GM12878 (cell line): ENCODE data around the gene SPRN. TPM values are rescaled to one million over a fixed set of nuclear protein-coding genes. Genes with fewer than 3 reads are reported as not detected.

ENCODE experiments used
- ATAC-seq: fragments of 200-7000 bp; cut with Tn5 transposase; 3 replicates; pipeline ENCODE4 v1.9.1; 2020; ENCODE audit warnings: mild to moderate bottlenecking, moderate library complexity
- BruUV-seq: library from RNA; stranded (reverse); fragments of 400-500 nt; replicated peaks from 2 replicates; lab custom pipeline; 2021; lab: Mats Ljungman, UMichigan
- CTCF ChIA-PET: fragments of 300-600 bp; sonication (Branson Sonifier 250); formaldehyde crosslinking; extraction: SDS; loops from one replicate; lab custom pipeline; 2021; ENCODE audit warnings: inconsistent platforms; lab: Yijun Ruan, JAX
- POLR2A ChIA-PET: fragments of 350-600 bp; formaldehyde crosslinking; extraction: SDS; loops from one replicate; lab custom pipeline; 2021; ENCODE audit warnings: inconsistent platforms; lab: Charles Lee
- RAD21 ChIA-PET: fragments of 300-600 bp; sonication (Branson Sonifier 250); formaldehyde crosslinking; loops from one replicate; lab custom pipeline; 2023; ENCODE audit warnings: antibody characterized with exemption; ENCODE audit not compliant: unreplicated experiment; lab: Charles Lee
- SMC1A ChIA-PET: fragments of 300-600 bp; sonication (Branson Sonifier 250); formaldehyde crosslinking; loops from one replicate; lab custom pipeline; 2023; ENCODE audit not compliant: unreplicated experiment, uncharacterized antibody; lab: Charles Lee
- DNase-seq: peaks from one replicate; pipeline ENCODE4 v3.0.0-alpha.2; 2011; ENCODE audit warnings: low read depth, low spot score
- FAIRE-seq: peaks from 3 replicates; lab custom pipeline; 2011; peaks lifted over from hg19 to GRCh38; lab: Jason Lieb, UNC
- H2AFZ ChIP-seq: 2 replicates; pipeline ENCODE4 v1.6.0; 2011; ENCODE audit warnings: low read depth, low read length, control low read depth; ENCODE audit not compliant: control insufficient read depth
- H3K27ac ChIP-seq: 2 replicates; pipeline ENCODE4 v1.5.1; 2011; ENCODE audit warnings: control low read depth; ENCODE audit not compliant: control insufficient read depth, insufficient read depth
- H3K27me3 ChIP-seq, 2 experiments: replicated peaks in 1 of 2; 2 replicates each; pipeline versions ENCODE4 v1.6.0 to v1.6.1; 2011; ENCODE audit warnings: low read length in 1 of 2; ENCODE audit not compliant: control insufficient read depth in 2 of 2, insufficient read depth in 2 of 2
- H3K36me3 ChIP-seq, 2 experiments: 2 replicates each; pipeline ENCODE4 v1.5.1; 2011; ENCODE audit warnings: low read length in 1 of 2; ENCODE audit not compliant: control insufficient read depth in 2 of 2, insufficient read depth in 2 of 2
- H3K4me1 ChIP-seq: 2 replicates; pipeline ENCODE4 v1.6.1; 2011; ENCODE audit warnings: mild to moderate bottlenecking, low read length, moderate library complexity, mixed read lengths; ENCODE audit not compliant: control insufficient read depth, insufficient read depth
- H3K4me2 ChIP-seq: 2 replicates; pipeline ENCODE4 v1.6.0; 2011; ENCODE audit warnings: control low read depth; ENCODE audit not compliant: control insufficient read depth, insufficient read depth
- H3K4me3 ChIP-seq: fragments of 200-600 bp; sonication (generic); 2 replicates; pipeline ENCODE4 v1.5.1; 2016
- H3K79me2 ChIP-seq: 2 replicates; pipeline ENCODE4 v1.6.0; 2011; ENCODE audit warnings: low read length; ENCODE audit not compliant: control insufficient read depth, insufficient read depth
- H3K9ac ChIP-seq: 2 replicates; pipeline ENCODE4 v1.8.0; 2011; ENCODE audit warnings: low read length, control low read depth, mixed read lengths; ENCODE audit not compliant: control insufficient read depth, insufficient read depth
- H3K9me3 ChIP-seq: replicated peaks from 3 replicates; pipeline ENCODE4 v1.5.1; 2011; ENCODE audit warnings: mild to moderate bottlenecking, low read length; ENCODE audit not compliant: control insufficient read depth, insufficient read depth
- H4K20me1 ChIP-seq: 2 replicates; pipeline ENCODE4 v1.6.0; 2011; ENCODE audit not compliant: control insufficient read depth, insufficient read depth
- EP300 ChIP-seq, 2 experiments: fragments of 150-350 bp in 1 of 2; IDR thresholded peaks; 2 replicates each; pipeline ENCODE4 v1.6.1; 2011 to 2012; ENCODE audit warnings: low read depth in 2 of 2, low read length in 2 of 2, borderline replicate concordance in 1 of 2, improper control_type of control experiment in 1 of 2, inconsistent platforms in 1 of 2; ENCODE audit not compliant: control insufficient read depth in 1 of 2
- MEF2B ChIP-seq: fragments of 450-650 bp; IDR thresholded peaks from 2 replicates; pipeline ENCODE4 v1.6.1; 2018; ENCODE audit warnings: mild to moderate bottlenecking, moderate library complexity; ENCODE audit not compliant: partially characterized antibody, poor library complexity, severe bottlenecking
- MYC ChIP-seq: IDR thresholded peaks from 2 replicates; pipeline ENCODE4 v1.6.1; 2011; ENCODE audit warnings: mild to moderate bottlenecking, low read length, moderate library complexity, inconsistent platforms; ENCODE audit not compliant: insufficient read depth, insufficient replicate concordance, insufficient read length, severe bottlenecking
- POLR2AphosphoS2 ChIP-seq: IDR thresholded peaks from 2 replicates; pipeline ENCODE4 v1.6.1; 2011; ENCODE audit warnings: low read depth, mild to moderate bottlenecking, low read length, improper control_type of control experiment, moderate library complexity
- RAD51 ChIP-seq: fragments of 450-650 bp; IDR thresholded peaks from 2 replicates; pipeline ENCODE4 v1.6.1; 2016; ENCODE audit warnings: moderate library complexity, mild to moderate bottlenecking, inconsistent platforms
- RELA ChIP-seq: fragments of 450-650 bp; IDR thresholded peaks from 2 replicates; pipeline ENCODE4 v1.8.0; 2014; ENCODE audit warnings: borderline replicate concordance; ENCODE audit not compliant: partially characterized antibody
- TCF12 ChIP-seq: IDR thresholded peaks from 2 replicates; pipeline ENCODE4 v1.6.1; 2011; ENCODE audit warnings: low read depth, mild to moderate bottlenecking, low read length
- USF1 ChIP-seq: IDR thresholded peaks from 2 replicates; pipeline ENCODE4 v1.6.1; 2011; ENCODE audit warnings: borderline replicate concordance, low read depth, mild to moderate bottlenecking, moderate library complexity, mixed read lengths, low read length; ENCODE audit not compliant: insufficient read depth; ENCODE audit errors: extremely low read length
- ZBED1 ChIP-seq: IDR thresholded peaks from 2 replicates; pipeline ENCODE4 v1.6.1; 2016; ENCODE audit warnings: borderline replicate concordance
- ZNF207 ChIP-seq: fragments of 450-650 bp; IDR thresholded peaks from 2 replicates; pipeline ENCODE4 v1.6.1; 2014; ENCODE audit warnings: antibody characterized with exemption, mild to moderate bottlenecking, borderline replicate concordance
- ZSCAN29 ChIP-seq: fragments of 450-650 bp; IDR thresholded peaks from 2 replicates; pipeline ENCODE4 v1.6.1; 2017; ENCODE audit warnings: mild to moderate bottlenecking, moderate library complexity
- WGBS: methylation state at CpG from one replicate; pipeline ENCODE4 v1.1.6; 2016; ENCODE audit warnings: low lambda C conversion rate; ENCODE audit not compliant: insufficient replicate concordance, insufficient coverage; ENCODE audit errors: missing lambda C conversion rate; 5-methylcytosine and 5-hydroxymethylcytosine counted together
- in situ Hi-C: fragments of 300-500 bp; cut with MboI; formaldehyde crosslinking; loops from 9 replicates; pipeline ENCODE4 v1.14.3; 2018; ENCODE audit warnings: mixed read lengths
- intact Hi-C: fragments of 100-400 bp; cut with micrococcal nuclease; formaldehyde crosslinking; loops from one replicate; pipeline ENCODE4 v1.14.2; 2022; ENCODE audit not compliant: unreplicated experiment
- polyA plus RNA-seq, 11 experiments: library from polyadenylated mRNA; depleted of rRNA in 4 of 11; unstranded in 6 of 11; stranded (reverse) in 5 of 11; fragments of >200 nt; fragmentation: Nextera tagmentation in 4 of 11; fragmentation: Illumina TruSeq in 1 of 11; extraction: Ambion mirVana in 4 of 11; extraction: Trizol in 1 of 11; gene quantifications; 1 replicate in 1 of 11; 2 replicates in 10 of 11; pipeline versions ENCODE4 v1.2.1 to v1.2.3, GENCODE V29; 2011 to 2016; ENCODE audit warnings: inconsistent platforms in 2 of 11, missing spikeins in 2 of 11, low read depth in 1 of 11
- total RNA-seq, 4 experiments: library from RNA; depleted of rRNA in 3 of 4; stranded (reverse); fragments of >200 nt in 3 of 4; fragmentation: Illumina TruSeq in 1 of 4; extraction: Trizol in 1 of 4; gene quantifications; 2 replicates each; pipeline versions ENCODE4 v1.2.1 to v1.2.3, GENCODE V29; 2013 to 2021
- TF ChIP-seq, protein P1 (sequence below): fragments of 450-650 bp; formaldehyde crosslinking; IDR thresholded peaks from 2 replicates; pipeline ENCODE4 v1.5.0; 2022; ENCODE audit warnings: mild to moderate bottlenecking, missing genetic modification characterization

SPRN gene
- total and polyA plus RNA-seq, 10 of the 15 experiments (the other 5 are each of a cell fraction or from before 2014, with no cell fraction given), result 0.03 to 0.96 (median 0.46) TPM; not detected in 6

DNA sequence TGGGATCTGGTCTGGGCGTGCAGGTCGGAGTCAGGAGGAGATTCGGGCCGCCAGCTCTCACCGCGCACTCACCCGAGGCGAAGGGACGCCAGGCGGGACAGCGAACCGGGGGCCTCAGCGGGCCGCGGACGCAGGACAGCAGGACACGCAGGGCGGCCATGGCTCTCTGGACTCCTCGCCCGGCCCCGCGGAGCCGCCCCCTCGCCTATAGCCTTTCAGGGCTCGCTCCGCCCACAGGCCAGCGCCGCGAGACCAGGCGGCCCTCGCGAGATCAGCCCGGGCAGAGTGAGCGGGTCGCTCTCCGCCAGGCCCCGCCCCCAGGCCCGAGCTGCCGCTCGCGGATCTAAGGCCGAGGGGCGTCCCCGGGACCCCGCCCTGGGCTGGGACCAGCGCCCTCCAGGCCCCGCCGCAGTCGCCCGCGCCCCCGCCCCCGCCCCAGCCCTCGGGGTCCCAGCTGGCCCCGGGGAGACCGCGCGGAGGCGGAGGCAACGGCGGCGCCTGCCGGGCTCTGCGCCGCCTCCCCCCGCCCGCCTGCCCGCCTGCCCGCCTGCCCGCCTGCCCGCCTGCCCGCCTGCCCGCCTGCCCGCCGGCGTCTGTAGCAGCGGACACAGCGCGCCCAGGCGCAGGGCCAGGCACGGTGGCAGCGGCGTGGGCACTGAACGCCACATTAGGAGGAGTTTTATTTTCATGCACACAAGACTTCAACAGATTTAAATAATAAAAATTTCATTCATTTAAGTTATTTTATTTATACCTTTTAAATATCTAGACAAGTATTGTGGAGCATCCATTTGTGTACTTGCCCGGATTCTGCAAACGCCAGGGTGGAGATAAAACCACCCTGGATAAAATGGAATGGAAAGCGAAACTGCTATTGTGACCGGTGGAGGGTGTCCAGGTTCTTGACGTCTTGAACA is 51.0 kb downstream of the SPRN start, which contains the start of gene ECHS1:
ECHS1 (minus strand) TSS at position 181 of the 917 bp plus-strand sequence; CDS start at position 160, 21 bp downstream.
- RAD21 ChIA-PET, result interaction anchor here (0.6 to 1.6 kb wide), 4 partner anchors 16 to 44 kb away, joined by 3 to 7 read pairs (median 4); no protein-coding TSS in a partner anchor
- no TSS peak for BruUV-seq
- FAIRE-seq (peak; percentile 69), ATAC-seq (peak; percentile 100), DNase-seq (peak; percentile 58)
- POLR2A ChIA-PET, result interaction anchor here (0.5 to 1.7 kb wide), 4 partner anchors 11 to 36 kb away, joined by 3 to 7 read pairs (median 4); no protein-coding TSS in a partner anchor
- Histone ChIP-seq H3K4me2 (peak within 1 kb of the TSS; percentile 82), H3K27ac (peak within 1 kb of the TSS; percentile 58), H4K20me1 (no peaks in the 10 kb centered on the region), H3K36me3 (peaks cover 0 to 6% of the 10 kb centered on the region in 2 experiments; a peak in 3 of 4 replicates), H3K9me3 (no peaks in the 10 kb centered on the region), H2AFZ (peak within 1 kb of the TSS; percentile 85), H3K9ac (peak within 1 kb of the TSS; percentile 66), H3K79me2 (peaks cover 5% of the 10 kb centered on the region), H3K4me1 (peaks cover 8% of the 10 kb centered on the region; the same call in 1 of the 2 replicates), H3K4me3 (peak within 1 kb of the TSS; percentile 63), H3K27me3 (no peaks in the 10 kb centered on the region)
- WGBS, result 1% methylated on average over 50 of the region's 89 CpGs
- CTCF ChIA-PET, result interaction anchor here (0.9 to 1.0 kb wide), 2 partner anchors 44 to 58 kb away, joined by 3 read pairs; no protein-coding TSS in a partner anchor
- in situ Hi-C loops (no loop called here), intact Hi-C loops (loop anchor here (2.0 kb wide), 1 partner anchor 15 kb away; no protein-coding TSS in a partner anchor)
- SMC1A ChIA-PET, result interaction anchor here (1.5 to 1.6 kb wide), 2 partner anchors 12 to 17 kb away, joined by 4 to 5 read pairs; no protein-coding TSS in a partner anchor
- TF ChIP-seq, protein P1, sequence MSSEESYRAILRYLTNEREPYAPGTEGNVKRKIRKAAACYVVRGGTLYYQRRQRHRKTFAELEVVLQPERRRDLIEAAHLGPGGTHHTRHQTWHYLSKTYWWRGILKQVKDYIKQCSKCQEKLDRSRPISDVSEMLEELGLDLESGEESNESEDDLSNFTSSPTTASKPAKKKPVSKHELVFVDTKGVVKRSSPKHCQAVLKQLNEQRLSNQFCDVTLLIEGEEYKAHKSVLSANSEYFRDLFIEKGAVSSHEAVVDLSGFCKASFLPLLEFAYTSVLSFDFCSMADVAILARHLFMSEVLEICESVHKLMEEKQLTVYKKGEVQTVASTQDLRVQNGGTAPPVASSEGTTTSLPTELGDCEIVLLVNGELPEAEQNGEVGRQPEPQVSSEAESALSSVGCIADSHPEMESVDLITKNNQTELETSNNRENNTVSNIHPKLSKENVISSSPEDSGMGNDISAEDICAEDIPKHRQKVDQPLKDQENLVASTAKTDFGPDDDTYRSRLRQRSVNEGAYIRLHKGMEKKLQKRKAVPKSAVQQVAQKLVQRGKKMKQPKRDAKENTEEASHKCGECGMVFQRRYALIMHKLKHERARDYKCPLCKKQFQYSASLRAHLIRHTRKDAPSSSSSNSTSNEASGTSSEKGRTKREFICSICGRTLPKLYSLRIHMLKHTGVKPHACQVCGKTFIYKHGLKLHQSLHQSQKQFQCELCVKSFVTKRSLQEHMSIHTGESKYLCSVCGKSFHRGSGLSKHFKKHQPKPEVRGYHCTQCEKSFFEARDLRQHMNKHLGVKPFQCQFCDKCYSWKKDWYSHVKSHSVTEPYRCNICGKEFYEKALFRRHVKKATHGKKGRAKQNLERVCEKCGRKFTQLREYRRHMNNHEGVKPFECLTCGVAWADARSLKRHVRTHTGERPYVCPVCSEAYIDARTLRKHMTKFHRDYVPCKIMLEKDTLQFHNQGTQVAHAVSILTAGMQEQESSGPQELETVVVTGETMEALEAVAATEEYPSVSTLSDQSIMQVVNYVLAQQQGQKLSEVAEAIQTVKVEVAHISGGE (CRISPR knock-in tag), result no peak
- no peak for TF ChIP-seq MEF2B
- TF ChIP-seq POLR2AphosphoS2, result peak; percentile 76; the same call in 1 of the 2 replicates
- peak; percentile 38; the same call in 1 of the 2 replicates for TF ChIP-seq ZNF207
- no peak for TF ChIP-seq MYC
- no peak for TF ChIP-seq RELA
- no peak for TF ChIP-seq ZSCAN29
- no peak for TF ChIP-seq EP300 (IDR thresholded peaks at IDR 0.05; ENCODE audit: borderline replicate concordance in 1 of 2, control insufficient read depth in 1 of 2, low read depth in 2 of 2, low read length in 2 of 2)
- TF ChIP-seq RAD51, result no peak
- no peak for TF ChIP-seq ZBED1
- TF ChIP-seq USF1, result no peak
- TF ChIP-seq TCF12, result 0 out of 2 replicates have a peak, but pooled peaks have one; percentile 13
